ENCODE data around the gene TRDMT1. TPM values are rescaled to one million over a fixed set of nuclear protein-coding genes. Genes with fewer than 3 reads are reported as not detected.

The TRDMT1 gene
- total RNA-seq, 1 experiment from 2014 or later, result 20.2 TPM

GRCh38 chr10:17145239-17145638 lies 56.2 kb downstream of the TRDMT1 start:
- H4K91ac ChIP-seq (ENCODE audit: insufficient read length, low read depth, low read length), result no peak overlapping the region
- Mint-ChIP-seq H3K36me3 (ENCODE audit: insufficient read depth in 1 of 3, low read depth in 3 of 3) (no peaks in the 10 kb centered on the region; a peak in 1 of 7 replicates), H3K4me3 (no peak overlapping the region), H3K27ac (no peak overlapping the region), H3K9me3 (no peaks in the 10 kb centered on the region), H3K27me3 (ENCODE audit: low read depth) (no peaks in the 10 kb centered on the region), H3K4me1 (peaks cover 3% of the 10 kb centered on the region in 2 experiments)
- WGBS (ENCODE audit: extremely low coverage, insufficient read length, low lambda C conversion rate), result no CpG with 5 or more reads among the region's 1 CpG
- H2BK12ac ChIP-seq (ENCODE audit: insufficient read length, low read depth, low read length), result no peak overlapping the region
- H3K23me2 ChIP-seq (ENCODE audit: insufficient read length, low read depth, low read length, poor library complexity, severe bottlenecking), result no peaks in the 10 kb centered on the region
- H3K9ac ChIP-seq (ENCODE audit: extremely low read depth, insufficient read length, low read length), result no peak overlapping the region
- no peak overlapping the region for H3T11ph ChIP-seq (ENCODE audit: low read length)
- H4K20me1 ChIP-seq (ENCODE audit: control insufficient read depth, insufficient read depth, insufficient read length), result no peaks in the 10 kb centered on the region
- H3K18ac ChIP-seq (ENCODE audit: insufficient read length, low read depth, low read length), result no peak overlapping the region
- H3K14ac ChIP-seq (ENCODE audit: insufficient read depth, low read length), result no peak overlapping the region
- H2AFZ ChIP-seq (ENCODE audit: low read length), result no peak overlapping the region
- no peak overlapping the region for H3K56ac ChIP-seq (ENCODE audit: insufficient read length, low read depth, low read length)
- H2BK120ac ChIP-seq (ENCODE audit: low read depth, low read length, poor library complexity, severe bottlenecking), result no peak overlapping the region
- no peak overlapping the region for H4K5ac ChIP-seq (ENCODE audit: insufficient read length, low read depth, low read length)
- no peak overlapping the region for H2BK15ac ChIP-seq (ENCODE audit: low read depth, low read length)
- no peaks in the 10 kb centered on the region for H3K9me3 ChIP-seq (ENCODE audit: control insufficient read depth, low read depth, low read length)
- no peaks in the 10 kb centered on the region for H3K79me1 ChIP-seq (ENCODE audit: insufficient read depth, low read depth, low read length, poor library complexity, severe bottlenecking)
- H3K79me2 ChIP-seq (ENCODE audit: insufficient read depth, low read length), result no peaks in the 10 kb centered on the region
- no peak overlapping the region for H3K4me2 ChIP-seq (ENCODE audit: insufficient read depth, insufficient read length, low read length)
- no peak overlapping the region for H2AK5ac ChIP-seq (ENCODE audit: insufficient read length, low read length)
- no peak overlapping the region for H3K23ac ChIP-seq (ENCODE audit: insufficient read length, low read depth, low read length)
- no peak overlapping the region for H2BK5ac ChIP-seq (ENCODE audit: insufficient read length, low read length)
- no peak for TF ChIP-seq CTCF (conservative IDR thresholded peaks at IDR 0.05)
- no peak for DNase-seq
- no peak overlapping the region for H3K4ac ChIP-seq (ENCODE audit: low read depth, low read length)
- H3K27ac ChIP-seq (ENCODE audit: insufficient read length, low read depth, low read length), result no peak overlapping the region
- H4K8ac ChIP-seq (replicated peaks; ENCODE audit: insufficient read length, low read depth, low read length), result no peak overlapping the region
- H3K4me1 ChIP-seq (ENCODE audit: insufficient read depth, low read length), result no peaks in the 10 kb centered on the region
- H2BK20ac ChIP-seq (ENCODE audit: low read depth, low read length, poor library complexity, severe bottlenecking), result no peak overlapping the region
- no peaks in the 10 kb centered on the region; the same call in 1 of the 2 replicates for H3K27me3 ChIP-seq (ENCODE audit: insufficient read depth, low read length)

All from H9 (cell line).